Right lobe of liver (tissue), 4 donors: ENCODE measurements around the gene NPIPB9.
"Not testable (repeated sequence)": the region's sequence is repeated elsewhere in the genome, so short reads cannot be mapped to it uniquely, and the experiment has no call there.

Source experiments
- CTCF ChIP-seq, 4 donors: fragments of 200-600 bp in 3 of 4; fragments of 450-650 bp in 1 of 4; IDR thresholded peaks; one replicate each; pipeline versions ENCODE4 v1.5.1 to v1.8.0; 2016 to 2022; ENCODE audit warnings: antibody characterized with exemption in 4 of 4, mild to moderate bottlenecking in 2 of 4
- POLR2A ChIP-seq: fragments of 450-650 bp; IDR thresholded peaks from one replicate; pipeline ENCODE4 v1.6.1; 2017; ENCODE audit warnings: antibody characterized with exemption, mild to moderate bottlenecking
- donor health status: DM: no; HTN: no; CAD: no.
- donor health status: DM: no; HTN: no; CAD: no.
- donor health status: DM: no; HTN: yes; CAD: no.

GRCh38 chr16:28704246-28704645 lies 47.3 kb upstream of the NPIPB9 start:
- not testable (repeated sequence) for TF ChIP-seq CTCF (IDR thresholded peaks at IDR 0.05); POLR2A
